Measurements from ENCODE around the gene SREBF2. TPM values are rescaled to one million over a fixed set of nuclear protein-coding genes. Genes with fewer than 3 reads are reported as not detected.

The SREBF2 gene
- total and polyA plus RNA-seq, 2 donors from 2014 or later, result 49.2 to 71.4 TPM

DNA sequence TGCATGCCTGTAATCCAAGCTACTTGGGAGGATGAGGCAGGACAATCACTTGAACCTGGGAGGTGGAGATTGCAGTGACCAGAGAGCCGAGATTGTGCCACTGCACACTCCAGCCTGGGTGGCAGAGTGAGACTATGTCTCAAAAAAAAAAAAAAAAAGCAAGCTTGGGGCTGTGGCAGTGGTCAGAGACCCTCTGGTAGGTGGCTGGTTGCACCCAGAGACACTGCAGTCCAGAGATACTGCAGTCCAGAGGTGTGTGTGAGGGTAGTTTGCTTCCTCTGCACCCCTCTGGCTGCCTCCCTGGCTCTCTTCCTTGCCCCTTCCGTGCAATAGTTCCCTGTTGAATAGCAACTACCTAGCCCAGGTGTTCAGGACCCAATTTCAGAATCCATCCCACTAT, 34.2 kb upstream of the SREBF2 start:
- Histone ChIP-seq H3K4me1 (ENCODE audit: control insufficient read depth in 2 of 3, insufficient read depth in 2 of 3, low read depth in 1 of 3, low read length in 3 of 3) (peaks cover 0 to 17% (median 7%) of the 10 kb centered on the region in 3 donors), H3K27me3 (ENCODE audit: control insufficient read depth, insufficient read depth, low read length) (no peaks in the 10 kb centered on the region), H3K36me3 (ENCODE audit: control insufficient read depth in 2 of 3, insufficient read depth in 3 of 3, low read length in 3 of 3) (no peaks in the 10 kb centered on the region), H3K9ac (ENCODE audit: low read length in 3 of 3) (no peak overlapping the region), H3K9me3 (ENCODE audit: control insufficient read depth in 2 of 3, insufficient read depth in 1 of 3, low read length in 3 of 3) (no peaks in the 10 kb centered on the region), H3K27ac (ENCODE audit: low read depth in 2 of 2, low read length in 2 of 2) (no peak overlapping the region), H3K4me3 (ENCODE audit: low read length in 3 of 3) (no peak overlapping the region)
- intact Hi-C loops (cut with DNase I), result no loop called here
- FAIRE-seq, result no peak
- peak in 1 of 5 donors; percentile 8 for DNase-seq
- TF ChIP-seq, protein P1, sequence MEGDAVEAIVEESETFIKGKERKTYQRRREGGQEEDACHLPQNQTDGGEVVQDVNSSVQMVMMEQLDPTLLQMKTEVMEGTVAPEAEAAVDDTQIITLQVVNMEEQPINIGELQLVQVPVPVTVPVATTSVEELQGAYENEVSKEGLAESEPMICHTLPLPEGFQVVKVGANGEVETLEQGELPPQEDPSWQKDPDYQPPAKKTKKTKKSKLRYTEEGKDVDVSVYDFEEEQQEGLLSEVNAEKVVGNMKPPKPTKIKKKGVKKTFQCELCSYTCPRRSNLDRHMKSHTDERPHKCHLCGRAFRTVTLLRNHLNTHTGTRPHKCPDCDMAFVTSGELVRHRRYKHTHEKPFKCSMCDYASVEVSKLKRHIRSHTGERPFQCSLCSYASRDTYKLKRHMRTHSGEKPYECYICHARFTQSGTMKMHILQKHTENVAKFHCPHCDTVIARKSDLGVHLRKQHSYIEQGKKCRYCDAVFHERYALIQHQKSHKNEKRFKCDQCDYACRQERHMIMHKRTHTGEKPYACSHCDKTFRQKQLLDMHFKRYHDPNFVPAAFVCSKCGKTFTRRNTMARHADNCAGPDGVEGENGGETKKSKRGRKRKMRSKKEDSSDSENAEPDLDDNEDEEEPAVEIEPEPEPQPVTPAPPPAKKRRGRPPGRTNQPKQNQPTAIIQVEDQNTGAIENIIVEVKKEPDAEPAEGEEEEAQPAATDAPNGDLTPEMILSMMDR (IDR thresholded peaks at IDR 0.05; ENCODE audit: borderline replicate concordance, extremely low read depth, insufficient read depth), result no peak

DNA sequence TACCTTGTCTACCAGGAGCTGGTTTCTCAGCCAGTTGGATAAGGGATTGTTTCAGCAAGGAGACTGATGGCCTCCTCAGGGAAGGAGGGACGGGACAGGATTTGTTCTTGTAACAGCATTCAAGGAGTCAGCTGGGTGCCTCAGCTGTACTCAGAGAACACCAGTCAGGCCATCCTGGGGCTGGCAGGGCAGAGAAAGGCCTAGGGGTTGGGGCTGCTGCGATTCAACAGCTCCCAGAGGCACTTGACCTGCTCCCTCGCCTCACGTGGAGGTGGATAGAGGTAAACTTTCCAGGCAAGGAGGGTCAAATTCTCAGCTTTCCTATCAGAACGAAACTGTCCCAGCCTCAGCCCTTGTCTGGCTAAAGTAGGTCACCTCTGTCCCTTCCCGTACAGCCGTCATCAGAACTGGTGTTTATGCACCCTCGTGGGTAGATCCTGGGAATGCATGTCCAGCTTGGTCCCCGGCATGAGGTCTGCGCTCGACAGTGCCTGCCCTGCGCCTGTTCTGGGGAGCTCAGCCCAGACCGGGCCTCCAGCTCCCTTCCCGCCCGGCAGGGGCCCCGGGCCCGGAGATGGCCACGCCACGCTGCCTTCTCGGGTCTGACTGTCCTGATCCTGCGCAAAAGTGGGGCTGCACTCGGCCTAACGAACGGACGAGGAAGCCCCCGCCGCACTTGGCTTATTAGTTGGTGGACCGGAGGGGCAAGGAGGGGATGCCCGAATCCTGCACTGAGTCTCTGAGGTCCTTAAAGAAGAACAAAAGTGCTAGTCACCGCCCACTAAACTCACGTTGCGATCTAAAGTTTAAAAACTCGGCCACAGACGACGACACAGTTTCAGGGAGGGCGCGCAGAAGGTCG, 33.2 kb upstream of the SREBF2 start:
- Histone ChIP-seq H3K27me3 (ENCODE audit: control insufficient read depth, insufficient read depth, low read length) (no peaks in the 10 kb centered on the region), H3K27ac (ENCODE audit: low read depth in 2 of 2, low read length in 2 of 2) (peak overlapping the region; percentile 91 to 93), H3K4me3 (ENCODE audit: low read length in 3 of 3) (peak overlapping the region; percentile 79 to 91 (median 82)), H3K4me1 (ENCODE audit: control insufficient read depth in 2 of 3, insufficient read depth in 2 of 3, low read depth in 1 of 3, low read length in 3 of 3) (peaks cover 0 to 17% (median 7%) of the 10 kb centered on the region in 3 donors), H3K36me3 (ENCODE audit: control insufficient read depth in 2 of 3, insufficient read depth in 3 of 3, low read length in 3 of 3) (no peaks in the 10 kb centered on the region), H3K9me3 (ENCODE audit: control insufficient read depth in 2 of 3, insufficient read depth in 1 of 3, low read length in 3 of 3) (no peaks in the 10 kb centered on the region), H3K9ac (ENCODE audit: low read length in 3 of 3) (peak overlapping the region; percentile 75 to 89 (median 76))
- DNase-seq, result peak; percentile 40 to 79 (median 65)
- no peak for FAIRE-seq
- TF ChIP-seq, protein P1 (IDR thresholded peaks at IDR 0.05; ENCODE audit: borderline replicate concordance, extremely low read depth, insufficient read depth), result no peak
- intact Hi-C loops (cut with DNase I), result no loop called here

DNA sequence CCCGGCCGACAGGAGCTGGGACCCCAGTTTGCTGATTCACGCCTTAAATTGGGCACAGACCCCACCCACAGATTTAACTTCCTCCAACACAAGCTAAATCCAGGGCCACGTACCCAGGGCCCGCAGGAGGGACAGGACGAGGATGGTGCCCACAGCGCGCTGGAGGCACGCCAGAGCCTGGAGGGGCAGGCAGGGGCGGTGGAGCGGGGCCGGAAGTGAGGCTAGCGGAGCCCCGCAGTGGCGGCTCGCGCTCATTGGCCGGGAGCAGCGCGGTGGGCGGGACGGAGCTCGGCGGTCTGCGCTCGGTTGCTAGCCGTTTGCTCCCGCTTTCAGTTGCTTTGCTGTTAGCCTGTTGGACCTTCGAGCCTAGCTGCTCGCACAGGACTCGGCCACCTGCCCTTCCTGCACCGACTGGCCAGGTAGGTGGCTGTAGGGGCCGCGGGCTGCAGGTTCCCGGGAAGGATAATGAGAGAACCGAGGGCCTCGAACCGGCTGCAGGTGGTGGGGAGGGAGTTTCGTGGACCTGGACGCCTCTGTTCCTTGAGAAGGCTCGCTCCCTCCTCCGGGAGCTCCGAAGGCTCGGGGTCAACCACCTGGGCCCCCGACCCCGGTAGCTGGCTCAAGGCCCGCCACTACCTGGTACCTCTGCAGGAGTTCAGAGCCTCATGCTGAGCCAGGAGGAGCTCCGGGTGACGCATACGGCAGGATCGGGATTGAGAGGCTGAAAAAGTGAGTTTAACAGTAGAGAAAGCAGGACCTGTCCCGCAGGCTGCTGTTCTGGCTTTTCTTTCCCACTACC, 32.4 kb upstream of the SREBF2 start, which contains the start of gene CCDC134:
CCDC134 (plus strand) TSS at position 332 of the 799 bp plus-strand sequence. CDS start 8,212 bp downstream, outside the sequence.
- Histone ChIP-seq H3K9ac (ENCODE audit: low read length in 3 of 3) (peak within 1 kb of the TSS; percentile 76 to 89 (median 81)), H3K27me3 (ENCODE audit: control insufficient read depth, insufficient read depth, low read length) (no peaks in the 10 kb centered on the region), H3K9me3 (ENCODE audit: control insufficient read depth in 2 of 3, insufficient read depth in 1 of 3, low read length in 3 of 3) (no peaks in the 10 kb centered on the region), H3K4me1 (ENCODE audit: control insufficient read depth in 2 of 3, insufficient read depth in 2 of 3, low read depth in 1 of 3, low read length in 3 of 3) (peaks cover 0 to 17% (median 7%) of the 10 kb centered on the region in 3 donors), H3K36me3 (ENCODE audit: control insufficient read depth in 2 of 3, insufficient read depth in 3 of 3, low read length in 3 of 3) (no peaks in the 10 kb centered on the region), H3K27ac (ENCODE audit: low read depth in 2 of 2, low read length in 2 of 2) (peak within 1 kb of the TSS; percentile 91 to 93), H3K4me3 (ENCODE audit: low read length in 3 of 3) (peak within 1 kb of the TSS; percentile 79 to 91 (median 82))
- intact Hi-C loops (cut with DNase I), result no loop called here
- TF ChIP-seq, protein P1 (IDR thresholded peaks at IDR 0.05; ENCODE audit: borderline replicate concordance, extremely low read depth, insufficient read depth), result no peak
- FAIRE-seq, result no peak
- DNase-seq, result peak; percentile 94 to 97 (median 95)

Data from kidney (tissue), 14 donors.